HTERT RPE-1 (cell line): ENCODE data around the gene SMURF2.
"Not testable (repeated sequence)": the region's sequence is repeated elsewhere in the genome, so short reads cannot be mapped to it uniquely, and the experiment has no call there.

Experiments used
- in situ Hi-C: fragments of 300-500 bp; cut with MboI; formaldehyde crosslinking; loops from 4 replicates; pipeline ENCODE4 v1.14.3; 2020; ENCODE audit warnings: low sequenced_read_pairs

The SMURF2 gene

GRCh38 chr17:64599187-64599676 lies 62.9 kb downstream of the SMURF2 start:
- in situ Hi-C loops = no loop called here

DNA sequence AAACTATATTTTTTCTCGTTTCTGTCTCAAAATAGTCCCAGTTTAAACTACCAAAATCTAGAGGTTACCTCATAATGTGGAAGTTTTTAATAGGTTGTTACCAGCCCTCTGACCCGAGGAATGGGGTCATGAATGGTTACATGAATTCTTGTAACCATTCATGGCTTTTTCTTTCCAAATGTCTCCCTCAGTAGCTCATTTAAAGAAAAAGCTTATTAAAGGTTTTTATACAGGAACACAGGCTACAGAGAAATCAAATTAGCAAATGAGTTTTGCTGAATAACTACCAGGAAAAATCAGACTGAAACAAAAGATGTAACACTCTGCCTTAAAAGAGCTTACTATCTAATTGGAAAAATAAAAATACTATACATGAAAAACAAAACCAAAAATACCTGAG lies 63.4 kb downstream of the SMURF2 start:
- in situ Hi-C loops = no loop called here

DNA sequence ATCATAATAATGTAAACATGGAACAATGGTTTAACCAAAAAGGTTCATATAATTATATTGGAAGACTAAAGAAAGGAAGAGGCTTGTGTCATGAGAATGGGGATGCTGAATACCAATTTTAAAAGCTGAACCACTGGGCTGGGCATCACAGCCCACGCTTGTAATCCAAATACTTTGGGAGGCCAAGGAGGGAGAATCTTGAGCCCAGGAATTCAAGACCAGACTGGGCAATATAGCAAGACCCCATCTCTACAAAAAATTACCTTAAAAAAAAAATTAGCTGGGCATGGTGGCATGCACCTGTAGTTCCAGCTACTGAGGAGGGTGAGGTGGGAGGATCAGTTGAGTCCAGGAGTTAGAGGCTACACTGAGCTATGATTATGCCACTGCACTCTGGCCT lies 65.1 kb downstream of the SMURF2 start:
- in situ Hi-C loops = no loop called here

- in situ Hi-C loops = no loop called here
Measured at GRCh38 chr17:64596439-64596838, 65.7 kb downstream of the SMURF2 start.

- in situ Hi-C loops = no loop called here
Measured at GRCh38 chr17:64591944-64592343, 70.2 kb downstream of the SMURF2 start.

- in situ Hi-C loops = no loop called here
Measured at GRCh38 chr17:64585146-64585545, 77.0 kb downstream of the SMURF2 start.

DNA sequence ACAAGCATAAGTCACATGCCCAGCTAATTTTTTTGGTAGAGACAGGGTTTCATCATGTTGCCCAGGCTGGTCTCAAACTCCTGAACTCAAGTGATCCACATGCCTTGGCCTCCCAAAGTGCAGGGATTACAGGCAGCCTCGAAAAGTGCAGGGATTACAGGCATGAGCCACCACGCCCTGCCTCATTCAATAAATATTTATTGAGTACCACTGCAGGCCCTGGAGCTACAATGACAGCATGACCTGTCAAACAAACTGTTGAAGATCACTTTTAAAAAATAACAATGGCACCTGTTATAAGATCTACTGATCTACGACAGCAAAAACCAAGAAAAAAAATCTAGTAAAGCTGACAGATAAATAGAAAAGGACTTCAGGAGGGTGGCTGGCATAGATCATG lies 79.1 kb downstream of the SMURF2 start:
- in situ Hi-C loops = no loop called here

DNA sequence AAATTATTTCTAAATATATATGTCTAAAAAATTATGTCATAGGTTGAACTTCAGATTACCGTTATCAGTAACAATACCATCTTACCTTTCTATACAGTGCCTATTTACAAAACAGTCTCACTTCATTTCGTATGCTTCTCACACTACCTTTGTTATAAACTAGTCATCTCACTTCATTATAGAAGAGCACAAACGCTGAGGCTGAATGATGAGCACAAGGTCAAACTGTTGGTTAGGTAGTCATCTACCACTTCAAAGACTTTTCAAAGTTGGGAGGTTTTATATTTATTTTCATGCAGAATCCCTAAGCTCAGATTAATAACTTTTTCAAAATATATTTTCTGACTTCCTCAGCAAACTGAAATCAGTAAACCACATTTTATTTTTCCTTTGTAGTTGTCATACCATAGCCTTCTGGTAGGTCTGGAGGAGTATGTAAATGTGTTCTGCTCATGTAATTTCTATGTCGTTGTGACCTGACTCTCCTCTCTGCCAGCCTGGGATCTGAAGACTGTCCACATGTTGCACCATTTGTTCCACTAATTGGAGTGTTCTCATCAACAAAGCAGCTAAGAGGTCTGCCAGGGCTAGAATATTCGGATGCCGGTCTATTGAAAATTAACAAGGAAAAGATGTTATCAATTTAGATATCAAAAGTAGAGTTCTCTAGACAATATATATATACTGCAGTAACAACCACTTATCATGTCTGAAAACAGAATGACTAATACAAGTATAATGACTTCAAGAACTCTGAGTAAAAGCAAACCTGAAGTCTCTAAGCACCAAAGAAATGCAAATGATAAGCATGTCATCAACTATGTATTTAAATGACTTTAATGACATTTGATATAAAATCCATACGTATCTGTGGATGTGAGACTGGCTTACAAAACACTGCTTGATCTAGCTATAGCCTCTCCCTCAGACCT lies 81.5 kb downstream of the SMURF2 start:
- in situ Hi-C loops = no loop called here

DNA sequence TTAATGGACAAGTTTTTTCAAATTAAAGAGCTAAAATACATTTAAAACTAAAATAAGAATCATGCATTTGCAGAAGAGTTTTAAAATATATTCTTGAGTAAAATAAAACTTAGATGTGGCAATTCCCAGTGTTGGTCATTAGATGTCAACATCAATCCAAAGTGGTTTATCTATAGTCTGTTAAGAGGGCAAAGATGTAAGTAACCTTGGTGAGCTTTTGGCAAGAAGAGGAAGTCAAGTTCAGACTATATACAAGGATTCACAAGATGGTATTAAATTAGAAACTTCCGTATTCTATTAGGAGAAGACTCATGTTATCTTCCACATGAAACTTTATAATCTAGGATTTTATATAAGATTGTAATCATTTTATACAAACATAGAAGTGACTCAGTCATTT lies 82.2 kb downstream of the SMURF2 start:
- in situ Hi-C loops = no loop called here

- in situ Hi-C loops = not testable (repeated sequence)
Measured at GRCh38 chr17:64577025-64577424, 85.1 kb downstream of the SMURF2 start.

- in situ Hi-C loops = no loop called here
Measured at GRCh38 chr17:64575431-64575830, 86.7 kb downstream of the SMURF2 start.

GRCh38 chr17:64574646-64575045 lies 87.5 kb downstream of the SMURF2 start:
- in situ Hi-C loops = no loop called here

DNA sequence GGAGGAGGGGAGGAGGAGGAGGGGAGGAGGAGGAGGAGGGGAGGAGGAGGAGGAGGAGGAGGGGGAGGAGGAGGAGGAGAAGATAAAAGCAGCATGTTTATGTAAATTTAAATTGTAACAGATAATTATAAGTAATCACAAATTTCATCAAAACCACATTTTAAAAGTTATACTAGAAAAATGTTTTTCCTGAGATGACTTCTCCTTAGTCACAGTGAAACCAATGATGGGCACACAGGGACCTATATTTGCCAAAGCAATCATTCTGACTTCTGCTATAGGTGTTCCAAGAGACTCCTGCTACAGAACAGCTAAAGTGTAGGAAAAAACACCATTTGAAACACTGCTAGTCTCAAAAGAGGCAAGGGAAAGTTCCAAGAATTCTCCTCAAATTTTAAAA lies 88.9 kb downstream of the SMURF2 start:
- in situ Hi-C loops = no loop called here

GRCh38 chr17:64572682-64573154 lies 89.4 kb downstream of the SMURF2 start:
- in situ Hi-C loops = no loop called here

- in situ Hi-C loops = no loop called here
Measured at GRCh38 chr17:64571746-64572145, 90.4 kb downstream of the SMURF2 start.

GRCh38 chr17:64565563-64565962 lies 96.5 kb downstream of the SMURF2 start:
- in situ Hi-C loops = no loop called here

DNA sequence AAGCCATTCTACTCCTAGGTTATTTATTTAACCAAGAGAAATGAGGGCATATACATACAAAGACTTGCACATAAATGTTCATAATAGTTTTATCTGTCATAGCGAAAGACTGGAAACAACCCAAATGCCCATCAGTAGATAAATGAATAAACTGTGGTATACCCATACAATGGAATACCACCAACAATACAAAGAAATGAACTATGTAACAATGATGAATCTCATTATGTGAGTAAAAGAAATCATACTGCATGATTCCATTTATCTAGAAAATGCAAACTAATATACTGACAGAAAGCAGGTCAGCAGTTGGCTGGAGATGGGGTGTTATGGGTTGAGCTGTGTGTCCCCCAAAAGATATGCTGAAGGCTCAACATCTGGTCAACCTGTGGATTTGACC lies 98.0 kb downstream of the SMURF2 start:
- in situ Hi-C loops = no loop called here

DNA sequence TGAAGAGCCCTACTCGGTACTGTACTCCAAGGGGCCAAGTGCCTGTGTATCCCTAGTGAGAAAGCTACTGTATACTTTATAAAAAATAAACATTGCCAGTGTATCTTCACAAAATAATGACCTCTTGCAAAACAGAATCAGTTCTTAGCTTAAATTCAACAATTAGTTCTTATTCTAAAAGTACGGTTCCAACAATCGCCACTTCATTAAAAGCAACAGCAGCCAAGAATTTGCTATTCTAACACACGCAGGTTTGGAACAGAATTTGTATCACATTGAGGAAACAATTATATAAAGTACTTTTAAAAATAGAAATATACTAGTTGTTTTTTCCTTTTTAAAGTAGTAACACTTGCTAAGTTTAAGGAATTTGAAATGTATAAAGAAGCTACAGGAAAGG lies 106.8 kb downstream of the SMURF2 start:
- in situ Hi-C loops = no loop called here

- in situ Hi-C loops = no loop called here
Measured at GRCh38 chr17:64554028-64554637, 108.0 kb downstream of the SMURF2 start.

GRCh38 chr17:64551461-64551860 lies 110.6 kb downstream of the SMURF2 start:
- in situ Hi-C loops = no loop called here

GRCh38 chr17:64547319-64547718 lies 114.8 kb downstream of the SMURF2 start:
- in situ Hi-C loops = no loop called here

DNA sequence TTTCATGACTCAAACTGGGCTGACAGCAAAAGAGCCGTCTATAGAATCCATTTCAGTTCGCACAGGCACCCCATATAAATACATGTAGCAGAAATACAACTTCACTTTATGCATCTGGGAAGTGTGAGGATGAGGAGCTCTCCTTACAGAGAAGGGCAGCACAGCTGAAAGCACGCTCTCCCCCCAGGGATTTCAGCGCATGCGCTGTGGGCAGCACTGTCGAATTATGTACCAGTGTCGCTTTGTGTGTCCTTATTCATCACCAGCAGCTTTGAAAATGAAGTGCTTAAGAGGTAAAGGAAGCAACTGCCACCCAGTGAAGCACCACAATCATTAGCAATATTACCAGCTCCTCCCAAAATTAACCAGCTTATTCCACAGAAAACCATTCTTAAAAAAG lies 115.4 kb downstream of the SMURF2 start:
- in situ Hi-C loops = no loop called here
